IMR-90 (cell line): ENCODE measurements around the gene ERCC4. TPM values are rescaled to one million over a fixed set of nuclear protein-coding genes. Genes with fewer than 3 reads are reported as not detected.

ENCODE experiments used
- ATAC-seq: fragments of 200-7000 bp; cut with Tn5 transposase; 2 replicates; pipeline ENCODE4 v1.9.1; 2020; ENCODE audit warnings: low read depth, mild to moderate bottlenecking, moderate library complexity
- BruUV-seq: library from RNA; stranded (reverse); fragments of 400-500 nt; replicated peaks from 2 replicates; lab custom pipeline; 2021; lab: Mats Ljungman, UMichigan
- CTCF ChIA-PET: fragments of 300-600 bp; formaldehyde crosslinking; extraction: SDS; loops from one replicate; lab custom pipeline; 2021; ENCODE audit warnings: antibody characterized with exemption; lab: Yijun Ruan, JAX
- POLR2A ChIA-PET: fragments of 300-600 bp; sonication (Branson Sonifier 250); formaldehyde crosslinking; loops from one replicate; lab custom pipeline; 2022; ENCODE audit warnings: antibody characterized with exemption; ENCODE audit not compliant: unreplicated experiment; lab: Charles Lee
- DNase-seq: peaks from one replicate; pipeline ENCODE4 v3.0.0; 2013
- H2AFZ ChIP-seq: replicated peaks from 2 replicates; pipeline ENCODE3; 2013; ENCODE audit warnings: low read length, mild to moderate bottlenecking; ENCODE audit not compliant: poor library complexity
- H2AK5ac ChIP-seq: 2 replicates; pipeline ENCODE4 v1.6.1; 2013; ENCODE audit warnings: low read depth, low read length, inconsistent platforms
- H2AK9ac ChIP-seq: replicated peaks from 2 replicates; pipeline ENCODE3; 2013; ENCODE audit warnings: mild to moderate bottlenecking, low read depth, low read length, moderate library complexity; ENCODE audit not compliant: poor library complexity
- H2BK120ac ChIP-seq: 2 replicates; pipeline ENCODE4 v1.6.1; 2013; ENCODE audit warnings: low read depth, low read length, inconsistent platforms
- H2BK15ac ChIP-seq: 3 replicates; pipeline ENCODE4 v1.6.1; 2013; ENCODE audit warnings: low read depth, low read length, inconsistent platforms
- H2BK20ac ChIP-seq: 2 replicates; pipeline ENCODE4 v1.6.1; 2013; ENCODE audit warnings: low read depth, mild to moderate bottlenecking, inconsistent platforms, low read length, moderate library complexity
- H2BK5ac ChIP-seq: 2 replicates; pipeline ENCODE4 v1.6.1; 2013; ENCODE audit warnings: mild to moderate bottlenecking, low read depth, low read length, inconsistent platforms; ENCODE audit not compliant: poor library complexity, severe bottlenecking
- H3K14ac ChIP-seq: replicated peaks from 2 replicates; pipeline ENCODE4 v1.6.1; 2013; ENCODE audit warnings: low read depth, low read length, inconsistent platforms
- H3K18ac ChIP-seq: 2 replicates; pipeline ENCODE4 v1.6.1; 2013; ENCODE audit warnings: low read depth, low read length, control low read depth
- H3K23ac ChIP-seq: 2 replicates; pipeline ENCODE4 v1.6.1; 2013; ENCODE audit warnings: low read depth, low read length, inconsistent platforms
- H3K27ac ChIP-seq: 2 replicates; pipeline ENCODE4 v1.5.1; 2013; ENCODE audit warnings: mild to moderate bottlenecking, control low read depth, low read length; ENCODE audit not compliant: insufficient read depth
- H3K27me3 ChIP-seq: 2 replicates; pipeline ENCODE4 v1.6.1; 2013; ENCODE audit warnings: low read length; ENCODE audit not compliant: control insufficient read depth, insufficient read depth
- H3K36me3 ChIP-seq: 2 replicates; pipeline ENCODE4 v1.6.1; 2013; ENCODE audit warnings: low read length, mixed read lengths; ENCODE audit not compliant: control insufficient read depth, insufficient read depth
- H3K4ac ChIP-seq: 2 replicates; pipeline ENCODE4 v1.6.1; 2013; ENCODE audit warnings: low read depth, low read length, inconsistent platforms
- H3K4me1 ChIP-seq: 2 replicates; pipeline ENCODE4 v1.6.1; 2013; ENCODE audit warnings: low read length, mixed read lengths; ENCODE audit not compliant: control insufficient read depth, insufficient read depth
- H3K4me2 ChIP-seq: 2 replicates; pipeline ENCODE4 v1.6.1; 2013; ENCODE audit warnings: low read depth, mild to moderate bottlenecking, control low read depth, low read length, moderate library complexity
- H3K4me3 ChIP-seq: 2 replicates; pipeline ENCODE4 v1.5.1; 2013; ENCODE audit warnings: low read depth, mild to moderate bottlenecking, control low read depth, low read length, moderate library complexity; ENCODE audit not compliant: insufficient read depth
- H3K56ac ChIP-seq: 2 replicates; pipeline ENCODE4 v1.6.1; 2013; ENCODE audit warnings: low read length, inconsistent platforms; ENCODE audit not compliant: insufficient read depth; ENCODE audit errors: extremely low read depth
- H3K79me1 ChIP-seq, 2 experiments: 2 replicates each; pipeline ENCODE4 v1.6.1; 2013; ENCODE audit warnings: low read length in 2 of 2, inconsistent platforms in 1 of 2, low read depth in 1 of 2
- H3K9ac ChIP-seq: 2 replicates; pipeline ENCODE4 v1.6.1; 2013; ENCODE audit warnings: low read depth, low read length, control low read depth
- H3K9me1 ChIP-seq: 2 replicates; pipeline ENCODE4 v1.6.1; 2013; ENCODE audit warnings: low read length, inconsistent platforms; ENCODE audit not compliant: insufficient read depth
- H3K9me3 ChIP-seq: 2 replicates; pipeline ENCODE4 v1.6.1; 2013; ENCODE audit warnings: low read length; ENCODE audit not compliant: control insufficient read depth, insufficient read depth
- H4K20me1 ChIP-seq: 2 replicates; pipeline ENCODE4 v1.6.1; 2013; ENCODE audit warnings: low read length, inconsistent platforms; ENCODE audit not compliant: insufficient read depth
- H4K5ac ChIP-seq: 2 replicates; pipeline ENCODE4 v1.6.1; 2013; ENCODE audit warnings: mild to moderate bottlenecking, low read depth, low read length, control low read depth
- H4K8ac ChIP-seq, 2 experiments: 2 replicates each; pipeline ENCODE4 v1.6.1; 2013; ENCODE audit warnings: low read depth in 2 of 2, low read length in 2 of 2, control low read depth in 1 of 2, inconsistent platforms in 1 of 2
- H4K91ac ChIP-seq: 2 replicates; pipeline ENCODE4 v1.6.1; 2013; ENCODE audit warnings: low read depth, low read length, inconsistent platforms; ENCODE audit not compliant: insufficient read depth
- BHLHE40 ChIP-seq: fragments of 150-350 bp; IDR thresholded peaks from 2 replicates; pipeline ENCODE4 v1.6.1; 2016; ENCODE audit warnings: mild to moderate bottlenecking, low read depth, low read length
- CEBPB ChIP-seq: IDR thresholded peaks from 2 replicates; pipeline ENCODE4 v1.6.1; 2012; ENCODE audit warnings: low read depth, low read length, improper control_type of control experiment
- CHD1 ChIP-seq: IDR thresholded peaks from 2 replicates; pipeline ENCODE4 v1.6.1; 2012; ENCODE audit warnings: low read depth, low read length, improper control_type of control experiment
- FOS ChIP-seq: fragments of 150-350 bp; IDR thresholded peaks from 2 replicates; pipeline ENCODE4 v1.6.1; 2016; ENCODE audit warnings: low read depth, low read length
- MAFK ChIP-seq: IDR thresholded peaks from 2 replicates; pipeline ENCODE4 v1.6.1; 2012; ENCODE audit warnings: low read depth, low read length, improper control_type of control experiment
- MAZ ChIP-seq: IDR thresholded peaks from 2 replicates; pipeline ENCODE4 v1.6.1; 2012; ENCODE audit warnings: low read depth, mild to moderate bottlenecking, low read length, improper control_type of control experiment, moderate library complexity, borderline replicate concordance
- MXI1 ChIP-seq: IDR thresholded peaks from 2 replicates; pipeline ENCODE4 v1.6.1; 2012; ENCODE audit warnings: low read depth, mild to moderate bottlenecking, low read length, moderate library complexity, borderline replicate concordance
- NFE2L2 ChIP-seq: fragments of 150-350 bp; IDR thresholded peaks from 2 replicates; pipeline ENCODE4 v1.6.1; 2016; ENCODE audit warnings: low read depth, mild to moderate bottlenecking, low read length
- POLR2A ChIP-seq: IDR thresholded peaks from 2 replicates; pipeline ENCODE4 v1.6.1; 2012; ENCODE audit warnings: mild to moderate bottlenecking, low read depth, low read length
- RCOR1 ChIP-seq: IDR thresholded peaks from 2 replicates; pipeline ENCODE4 v1.6.1; 2012; ENCODE audit warnings: mild to moderate bottlenecking, low read length, improper control_type of control experiment; ENCODE audit not compliant: insufficient replicate concordance
- RFX5 ChIP-seq: IDR thresholded peaks from 2 replicates; pipeline ENCODE4 v1.8.0; 2012; ENCODE audit warnings: low read depth, mild to moderate bottlenecking, low read length, moderate library complexity
- SMC3 ChIP-seq: fragments of 150-350 bp; IDR thresholded peaks from 2 replicates; pipeline ENCODE4 v1.6.1; 2016; ENCODE audit warnings: low read depth, mild to moderate bottlenecking, antibody characterized with exemption, low read length, moderate library complexity
- whole genome bisulfite sequencing, 2 experiments: methylation state at CpG; one replicate each; pipeline versions ENCODE4 v1.1.5 to v1.1.7; 2013; ENCODE audit warnings: missing lambda C conversion rate in 2 of 2; ENCODE audit not compliant: insufficient read length in 1 of 2; ENCODE audit errors: extremely low coverage in 2 of 2; 5-methylcytosine and 5-hydroxymethylcytosine counted together
- dilution Hi-C: fragments of 300-500 bp; cut with HindIII; formaldehyde crosslinking; loops from one replicate; pipeline ENCODE4 v1.14.3; 2018; ENCODE audit warnings: low sequenced_read_pairs; ENCODE audit not compliant: unreplicated experiment
- in situ Hi-C: fragments of 300-500 bp; cut with MboI; formaldehyde crosslinking; loops from 3 replicates; pipeline ENCODE4 v1.14.3; 2019; ENCODE audit warnings: low sequenced_read_pairs, inconsistent platforms, mixed read lengths
- intact Hi-C: fragments of 100-400 bp; cut with micrococcal nuclease; formaldehyde crosslinking; loops from 2 replicates; pipeline ENCODE4 v1.10.0; 2022
- polyA plus RNA-seq, 3 experiments: library from polyadenylated mRNA; depleted of rRNA; stranded (reverse); fragments of >200 nt; gene quantifications; 2 replicates each; pipeline ENCODE4 v1.2.3, GENCODE V29; 2012; ENCODE audit warnings: low replicate concordance in 1 of 3
- total RNA-seq: library from RNA; depleted of rRNA; stranded (reverse); fragments of >200 nt; gene quantifications from 2 replicates; pipeline ENCODE4 v1.2.3, GENCODE V29; 2012
- TF ChIP-seq, protein P1 (sequence below): fragments of 150-350 bp; IDR thresholded peaks from 2 replicates; pipeline ENCODE4 v1.6.1; 2016; ENCODE audit warnings: low read depth, mild to moderate bottlenecking, low read length, moderate library complexity, borderline replicate concordance
- TF ChIP-seq, protein P2 (sequence below): fragments of 150-350 bp; IDR thresholded peaks from 2 replicates; pipeline ENCODE4 v1.6.1; 2017; ENCODE audit warnings: mild to moderate bottlenecking, antibody characterized with exemption, low read length, low read depth
- TF ChIP-seq, protein P3 (sequence below): conservative IDR thresholded peaks from 2 replicates; pipeline ENCODE4 v1.5.1; 2012; ENCODE audit warnings: mild to moderate bottlenecking, low read depth, low read length, improper control_type of control experiment

ERCC4 gene
- total and polyA plus RNA-seq, 2 of the 4 experiments (the other 2 are of a cell fraction) = 2.9 to 19.2 TPM

DNA sequence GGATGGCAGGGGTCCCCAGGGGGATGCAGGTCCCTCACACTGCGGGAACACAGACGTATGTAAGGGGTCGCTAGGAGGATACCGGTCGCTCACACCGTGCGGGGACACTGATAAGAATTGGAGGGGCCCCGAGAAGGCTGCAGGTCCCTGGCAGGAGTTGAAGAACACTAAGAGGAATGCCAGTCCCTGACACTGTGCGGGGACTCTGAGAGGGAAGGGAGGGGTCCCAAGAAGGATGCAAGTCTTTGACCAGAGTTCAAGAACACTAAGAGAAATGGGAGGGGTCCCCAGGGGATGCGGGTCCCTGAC is 510 bp downstream of the ERCC4 start:
- ATAC-seq = no peak
- peak overlapping the region; percentile 28 for H2AK5ac ChIP-seq
- H3K18ac ChIP-seq = peak overlapping the region; percentile 25; the same call in 1 of the 2 replicates
- no peak for DNase-seq
- dilution Hi-C loops (no loop called here), intact Hi-C loops (loop anchor here (1.0 to 5.0 kb wide), 4 partner anchors 91 to 317 kb away; partner anchors contain the start of gene MRTFB), in situ Hi-C loops (loop anchor here (5.0 to 10.0 kb wide), 3 partner anchors 324 to 607 kb away; no protein-coding TSS in a partner anchor)
- peak overlapping the region; percentile 94 to 96 for H4K8ac ChIP-seq
- H3K4me2 ChIP-seq = peak overlapping the region; percentile 86
- TF ChIP-seq SMC3 (no peak), CHD1 (no peak), POLR2A (no peak), RFX5 (no peak), CEBPB (no peak), FOS (no peak), BHLHE40 (no peak), NFE2L2 (no peak), RCOR1 (no peak), MAFK (no peak), MAZ (no peak), MXI1 (no peak)
- TF ChIP-seq, protein P1, sequence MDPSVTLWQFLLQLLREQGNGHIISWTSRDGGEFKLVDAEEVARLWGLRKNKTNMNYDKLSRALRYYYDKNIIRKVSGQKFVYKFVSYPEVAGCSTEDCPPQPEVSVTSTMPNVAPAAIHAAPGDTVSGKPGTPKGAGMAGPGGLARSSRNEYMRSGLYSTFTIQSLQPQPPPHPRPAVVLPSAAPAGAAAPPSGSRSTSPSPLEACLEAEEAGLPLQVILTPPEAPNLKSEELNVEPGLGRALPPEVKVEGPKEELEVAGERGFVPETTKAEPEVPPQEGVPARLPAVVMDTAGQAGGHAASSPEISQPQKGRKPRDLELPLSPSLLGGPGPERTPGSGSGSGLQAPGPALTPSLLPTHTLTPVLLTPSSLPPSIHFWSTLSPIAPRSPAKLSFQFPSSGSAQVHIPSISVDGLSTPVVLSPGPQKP = no peak
- TF ChIP-seq, protein P2, sequence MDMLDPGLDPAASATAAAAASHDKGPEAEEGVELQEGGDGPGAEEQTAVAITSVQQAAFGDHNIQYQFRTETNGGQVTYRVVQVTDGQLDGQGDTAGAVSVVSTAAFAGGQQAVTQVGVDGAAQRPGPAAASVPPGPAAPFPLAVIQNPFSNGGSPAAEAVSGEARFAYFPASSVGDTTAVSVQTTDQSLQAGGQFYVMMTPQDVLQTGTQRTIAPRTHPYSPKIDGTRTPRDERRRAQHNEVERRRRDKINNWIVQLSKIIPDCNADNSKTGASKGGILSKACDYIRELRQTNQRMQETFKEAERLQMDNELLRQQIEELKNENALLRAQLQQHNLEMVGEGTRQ = no peak
- TF ChIP-seq, protein P3, sequence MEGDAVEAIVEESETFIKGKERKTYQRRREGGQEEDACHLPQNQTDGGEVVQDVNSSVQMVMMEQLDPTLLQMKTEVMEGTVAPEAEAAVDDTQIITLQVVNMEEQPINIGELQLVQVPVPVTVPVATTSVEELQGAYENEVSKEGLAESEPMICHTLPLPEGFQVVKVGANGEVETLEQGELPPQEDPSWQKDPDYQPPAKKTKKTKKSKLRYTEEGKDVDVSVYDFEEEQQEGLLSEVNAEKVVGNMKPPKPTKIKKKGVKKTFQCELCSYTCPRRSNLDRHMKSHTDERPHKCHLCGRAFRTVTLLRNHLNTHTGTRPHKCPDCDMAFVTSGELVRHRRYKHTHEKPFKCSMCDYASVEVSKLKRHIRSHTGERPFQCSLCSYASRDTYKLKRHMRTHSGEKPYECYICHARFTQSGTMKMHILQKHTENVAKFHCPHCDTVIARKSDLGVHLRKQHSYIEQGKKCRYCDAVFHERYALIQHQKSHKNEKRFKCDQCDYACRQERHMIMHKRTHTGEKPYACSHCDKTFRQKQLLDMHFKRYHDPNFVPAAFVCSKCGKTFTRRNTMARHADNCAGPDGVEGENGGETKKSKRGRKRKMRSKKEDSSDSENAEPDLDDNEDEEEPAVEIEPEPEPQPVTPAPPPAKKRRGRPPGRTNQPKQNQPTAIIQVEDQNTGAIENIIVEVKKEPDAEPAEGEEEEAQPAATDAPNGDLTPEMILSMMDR = no peak
- peak overlapping the region; percentile 87 for H4K91ac ChIP-seq
- H3K4me3 ChIP-seq = peak overlapping the region; percentile 80
- H3K27ac ChIP-seq = peak overlapping the region; percentile 86
- CTCF ChIA-PET = interaction anchor here (0.6 to 1.8 kb wide), 14 partner anchors 9 to 1071 kb away, joined by 3 to 12 read pairs (median 4); no protein-coding TSS in a partner anchor
- no peak overlapping the region for H2BK120ac ChIP-seq
- H3K9me3 ChIP-seq = no peaks in the 10 kb centered on the region
- POLR2A ChIA-PET = no interaction called here
- peaks cover 3% of the 10 kb centered on the region; the same call in 1 of the 2 replicates for H4K20me1 ChIP-seq
- H3K23ac ChIP-seq = peak overlapping the region; percentile 82; the same call in 1 of the 2 replicates
- WGBS, 2 experiments = 0% methylated on average over 9 of the region's 10 CpGs; no CpG with 5 or more reads in 1 of the 2 experiments
- H2BK20ac ChIP-seq = no peak overlapping the region
- H3K56ac ChIP-seq = peak overlapping the region; percentile 51; the same call in 1 of the 2 replicates
- peak overlapping the region; percentile 92 for H3K9ac ChIP-seq
- peak overlapping the region; percentile 96 for H3K14ac ChIP-seq
- peak overlapping the region; percentile 75 for H4K5ac ChIP-seq
- peak overlapping the region; percentile 80 for H2BK5ac ChIP-seq
- H3K27me3 ChIP-seq = 0 out of 2 replicates have a peak, but pooled peaks cover under 1% of the 10 kb centered on the region
- H3K9me1 ChIP-seq = peaks cover 7% of the 10 kb centered on the region
- H3K36me3 ChIP-seq = peaks cover 2% of the 10 kb centered on the region
- H2BK15ac ChIP-seq = no peak overlapping the region
- BruUV-seq = no TSS peak
- peaks cover 7% of the 10 kb centered on the region for H3K4me1 ChIP-seq
- peak overlapping the region; percentile 92 for H2AK9ac ChIP-seq
- peak overlapping the region; percentile 98 for H2AFZ ChIP-seq
- peak overlapping the region; percentile 93 for H3K4ac ChIP-seq
- H3K79me1 ChIP-seq = peaks cover 18 to 19% of the 10 kb centered on the region in 2 experiments
